Measurements from ENCODE around the gene RAPGEFL1. TPM values are rescaled to one million over a fixed set of nuclear protein-coding genes. Genes with fewer than 3 reads are reported as not detected.
A peak's percentile ranks its signal among the peaks of the same experiment; 100 is the strongest.
"Not testable (repeated sequence)": the region's sequence is repeated elsewhere in the genome, so short reads cannot be mapped to it uniquely, and the experiment has no call there.

Gene RAPGEFL1
- total and polyA plus RNA-seq, 8 donors: 6.3 to 13.1 (median 7.9) TPM

DNA sequence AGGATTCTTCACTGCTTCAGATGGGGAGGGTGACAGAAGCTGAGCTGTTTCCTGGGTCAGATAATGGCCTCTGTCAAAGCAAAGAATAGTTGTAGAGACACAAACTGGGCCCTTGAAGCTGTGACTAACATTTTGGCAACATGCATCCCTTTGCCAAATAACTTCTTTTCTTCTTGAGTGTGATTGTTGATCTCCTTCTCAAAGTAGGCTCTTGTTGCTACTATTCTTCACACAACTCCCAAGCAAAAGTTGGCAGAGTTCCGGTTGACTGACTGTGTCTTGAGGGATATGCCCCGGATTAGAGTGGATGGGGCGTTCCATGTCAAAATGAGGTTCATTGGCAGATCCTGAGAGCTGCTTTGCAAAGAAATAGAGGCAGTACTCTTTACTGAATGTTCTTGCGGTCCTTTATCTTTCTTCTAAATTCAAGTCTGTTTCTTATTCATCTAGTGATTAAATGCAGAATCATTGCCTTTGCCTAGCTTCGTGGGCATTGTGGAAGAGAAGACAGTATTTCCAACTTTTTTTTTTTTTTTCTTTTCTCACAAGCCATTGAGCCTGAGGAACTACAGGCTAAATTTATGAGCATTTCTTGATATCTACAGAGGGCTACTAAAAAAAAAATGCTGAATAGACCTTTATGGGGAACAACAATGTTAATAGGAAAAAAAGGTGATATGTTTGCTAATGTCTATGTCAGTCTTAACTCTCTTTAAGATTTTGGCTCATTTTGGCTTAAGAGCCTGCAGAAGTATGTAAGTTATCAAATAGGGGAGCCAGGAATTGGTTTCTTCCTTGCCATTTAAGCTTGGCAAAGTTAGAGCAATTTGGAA is 47.7 kb downstream of the RAPGEFL1 start:
- Histone ChIP-seq H3K9me3 (no peaks in the 10 kb centered on the region), H3K4me3 (no peak overlapping the region), H3K27ac (peak overlapping the region; percentile 65 to 78), H3K27me3 (no peaks in the 10 kb centered on the region), H3K36me3 (peaks cover 0 to 23% of the 10 kb centered on the region in 2 donors), H3K4me1 (peaks cover 3 to 35% of the 10 kb centered on the region in 2 donors)
- TF ChIP-seq CTCF (IDR thresholded peaks at IDR 0.05): no peak
- intact Hi-C loops (cut with DNase I): no loop called here
- ATAC-seq (peak; percentile 76), DNase-seq (peak in 2 of 4 donors; percentile 32 to 63)

- H3K9me3 ChIP-seq; intact Hi-C loops (cut with DNase I); H3K4me3 ChIP-seq; H3K27ac ChIP-seq; H3K27me3 ChIP-seq; ATAC-seq; DNase-seq: not testable (repeated sequence)
- Histone ChIP-seq H3K4me1 (peaks cover 3 to 14% of the 10 kb centered on the region in 2 donors), H3K36me3 (peaks cover 0 to 46% of the 10 kb centered on the region in 2 donors)
These were observed 51.9 kb downstream of the RAPGEFL1 start for GRCh38 chr17:40229146-40229545.

GRCh38 chr17:40230670-40231069 is 53.4 kb downstream of the RAPGEFL1 start:
- H3K9me3 ChIP-seq: no peaks in the 10 kb centered on the region
- peaks cover 0 to 18% of the 10 kb centered on the region in 2 donors for H3K4me1 ChIP-seq
- ATAC-seq (no peak), DNase-seq (no peak)
- no peak overlapping the region for H3K27ac ChIP-seq
- intact Hi-C loops (cut with DNase I): no loop called here
- no peak for TF ChIP-seq CTCF (IDR thresholded peaks at IDR 0.05)
- H3K27me3 ChIP-seq: no peaks in the 10 kb centered on the region
- no peak overlapping the region for H3K4me3 ChIP-seq
- H3K36me3 ChIP-seq: peaks cover 0 to 55% of the 10 kb centered on the region in 2 donors

GRCh38 chr17:40231928-40232327 is 54.7 kb downstream of the RAPGEFL1 start:
- intact Hi-C loops (cut with DNase I): not testable (repeated sequence)

GRCh38 chr17:40241252-40241834 is 64.1 kb downstream of the RAPGEFL1 start:
- Histone ChIP-seq H3K27me3 (no peaks in the 10 kb centered on the region), H3K27ac (no peak overlapping the region), H3K9me3 (no peaks in the 10 kb centered on the region), H3K4me1 (peaks cover 9 to 28% of the 10 kb centered on the region in 2 donors), H3K4me3 (no peak overlapping the region), H3K36me3 (peaks cover 0 to 13% of the 10 kb centered on the region in 2 donors)
- intact Hi-C loops (cut with DNase I): no loop called here
- TF ChIP-seq CTCF (IDR thresholded peaks at IDR 0.05): no peak
- DNase-seq: no peak
- no peak for ATAC-seq

More at GRCh38 chr17:40231928-40232327, 54.7 kb downstream of the RAPGEFL1 start:
- H3K27me3 ChIP-seq, H3K9me3 ChIP-seq, ATAC-seq, DNase-seq, H3K27ac ChIP-seq, H3K4me3 ChIP-seq: not testable (repeated sequence)
- peaks cover 0 to 57% of the 10 kb centered on the region in 2 donors for H3K36me3 ChIP-seq
- peaks cover 0 to 18% of the 10 kb centered on the region in 2 donors for H3K4me1 ChIP-seq

GRCh38 chr17:40242774-40243173 is 65.5 kb downstream of the RAPGEFL1 start:
- Histone ChIP-seq H3K9me3 (no peaks in the 10 kb centered on the region), H3K4me1 (peaks cover 9 to 33% of the 10 kb centered on the region in 2 donors), H3K36me3 (peaks cover 0 to 11% of the 10 kb centered on the region in 2 donors), H3K4me3 (no peak overlapping the region), H3K27ac (no peak overlapping the region), H3K27me3 (no peaks in the 10 kb centered on the region)
- intact Hi-C loops (cut with DNase I): no loop called here
- no peak for TF ChIP-seq CTCF (IDR thresholded peaks at IDR 0.05)
- DNase-seq (no peak), ATAC-seq (no peak)
